SKM-1 (cell line): ENCODE measurements around the gene DNAJB1.

ENCODE experiments used
- DNase-seq: peaks from one replicate; lab custom pipeline; 2025; ENCODE audit not compliant: unreplicated experiment; lab: John Stamatoyannopoulos, UW

The DNAJB1 gene

GRCh38 chr19:14496029-14496833 lies 22.0 kb downstream of the DNAJB1 start, which contains the start of gene GIPC1:
Gene GIPC1 (minus strand): TSS chr19:14496127. CDS start chr19:14482976, 13,151 bp downstream.
- DNase-seq: peak; percentile 93

- no peak for DNase-seq
These were observed 22.5 kb downstream of the DNAJB1 start for GRCh38 chr19:14495672-14496028.

- DNase-seq: no peak
These were observed 23.1 kb downstream of the DNAJB1 start for GRCh38 chr19:14494910-14495671.

DNA sequence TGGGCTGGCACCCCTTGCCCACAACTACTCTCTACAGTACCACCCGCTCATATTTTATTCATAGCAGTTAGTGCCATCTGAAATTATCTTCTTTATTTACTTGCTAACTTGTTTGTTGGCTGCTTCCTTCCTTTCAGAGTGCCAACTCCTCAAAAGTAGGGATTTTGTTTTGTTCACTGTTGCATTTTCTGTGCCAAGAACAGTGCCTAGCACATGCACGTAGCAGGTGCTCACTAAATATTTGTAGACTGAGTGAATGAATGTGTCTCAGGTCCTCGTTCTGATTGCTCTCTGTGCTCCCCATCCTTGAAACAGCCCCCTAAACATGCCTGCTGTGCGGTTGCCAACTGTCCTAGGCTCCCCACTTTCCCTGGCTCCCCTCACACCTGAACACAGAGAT lies 23.8 kb downstream of the DNAJB1 start:
- DNase-seq: no peak

DNA sequence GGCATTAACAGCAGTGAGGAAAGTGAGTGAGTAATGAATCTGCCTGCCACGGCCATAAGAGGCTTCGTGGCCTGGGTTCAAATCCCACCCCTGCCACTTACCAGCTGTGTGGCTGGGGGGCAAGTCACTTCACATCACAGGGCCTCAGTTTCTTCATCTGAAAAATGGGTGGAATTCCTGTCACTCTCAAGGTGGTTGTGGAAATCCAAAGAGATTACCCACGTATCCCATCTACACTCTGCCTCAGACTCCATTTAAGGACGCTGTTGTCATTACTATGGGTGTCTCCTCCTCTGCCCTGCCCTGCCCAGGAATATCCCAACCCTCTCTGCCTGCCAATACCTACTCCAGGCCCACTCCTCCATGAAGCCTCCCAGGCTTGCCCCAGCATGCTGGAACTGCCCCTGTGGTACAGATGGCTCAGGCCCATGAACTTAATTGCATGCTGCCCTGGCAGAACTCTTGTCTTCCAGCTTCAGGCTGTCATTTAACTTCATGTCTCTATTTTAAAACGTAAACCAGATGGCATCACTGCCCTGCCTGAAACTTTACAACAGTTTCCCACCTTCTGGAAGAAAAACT lies 25.4 kb downstream of the DNAJB1 start:
- no peak for DNase-seq

DNA sequence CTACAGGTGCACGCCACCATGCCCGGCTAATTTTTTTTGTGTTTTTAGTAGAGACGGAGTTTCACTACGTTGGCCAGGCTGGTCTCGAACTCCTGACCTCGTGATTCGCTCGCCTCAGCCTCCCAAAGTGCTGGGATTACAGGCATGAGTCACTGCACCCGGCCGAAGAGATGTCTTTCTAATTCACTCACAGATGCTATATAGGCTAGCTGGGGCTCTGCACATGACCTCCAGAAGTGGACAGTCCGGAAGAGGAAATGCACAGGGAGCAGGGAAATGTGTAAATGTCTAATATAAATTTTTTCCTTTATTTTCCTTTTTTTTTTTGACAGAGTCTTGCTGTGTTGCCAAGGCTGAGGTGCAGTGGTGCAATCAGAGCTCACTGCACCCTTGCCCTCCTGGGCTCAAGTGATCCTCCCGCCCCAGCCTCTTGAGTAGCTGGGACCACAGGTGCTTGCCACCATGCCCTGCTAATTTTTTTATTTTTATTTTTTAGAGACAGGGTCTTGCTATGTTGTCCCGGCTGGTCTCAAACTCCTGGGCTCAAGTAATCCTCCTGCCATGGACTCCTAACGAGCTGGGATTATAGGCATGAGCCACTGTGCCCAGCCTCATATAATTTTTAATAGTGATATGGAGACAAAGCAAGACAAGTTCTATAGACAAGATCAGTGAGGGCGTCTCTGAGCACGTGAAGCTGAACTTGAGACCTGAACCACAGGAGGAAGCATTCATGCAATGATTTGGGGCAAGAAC lies 30.6 kb downstream of the DNAJB1 start:
- no peak for DNase-seq

GRCh38 chr19:14482172-14482941 lies 35.8 kb downstream of the DNAJB1 start:
- DNase-seq: no peak

DNA sequence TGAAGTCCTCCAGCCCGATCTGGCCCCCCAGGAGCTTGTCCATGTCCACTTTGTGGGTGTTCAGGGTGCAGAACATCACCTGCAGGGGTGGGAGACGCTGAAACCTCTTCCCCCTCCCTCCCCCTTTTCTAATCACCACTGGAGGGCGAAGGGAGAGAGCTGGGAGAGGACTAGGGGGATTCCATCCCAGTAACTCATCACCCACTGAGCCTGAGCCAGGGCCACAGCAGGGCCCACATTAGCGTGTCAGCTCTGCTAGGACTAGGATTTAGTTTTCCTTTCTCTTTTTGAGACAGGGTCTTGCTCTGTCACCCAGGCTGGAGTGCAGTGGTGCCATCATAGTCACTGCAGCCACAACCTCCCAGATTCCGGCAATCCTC lies 37.5 kb downstream of the DNAJB1 start:
- DNase-seq: no peak

DNA sequence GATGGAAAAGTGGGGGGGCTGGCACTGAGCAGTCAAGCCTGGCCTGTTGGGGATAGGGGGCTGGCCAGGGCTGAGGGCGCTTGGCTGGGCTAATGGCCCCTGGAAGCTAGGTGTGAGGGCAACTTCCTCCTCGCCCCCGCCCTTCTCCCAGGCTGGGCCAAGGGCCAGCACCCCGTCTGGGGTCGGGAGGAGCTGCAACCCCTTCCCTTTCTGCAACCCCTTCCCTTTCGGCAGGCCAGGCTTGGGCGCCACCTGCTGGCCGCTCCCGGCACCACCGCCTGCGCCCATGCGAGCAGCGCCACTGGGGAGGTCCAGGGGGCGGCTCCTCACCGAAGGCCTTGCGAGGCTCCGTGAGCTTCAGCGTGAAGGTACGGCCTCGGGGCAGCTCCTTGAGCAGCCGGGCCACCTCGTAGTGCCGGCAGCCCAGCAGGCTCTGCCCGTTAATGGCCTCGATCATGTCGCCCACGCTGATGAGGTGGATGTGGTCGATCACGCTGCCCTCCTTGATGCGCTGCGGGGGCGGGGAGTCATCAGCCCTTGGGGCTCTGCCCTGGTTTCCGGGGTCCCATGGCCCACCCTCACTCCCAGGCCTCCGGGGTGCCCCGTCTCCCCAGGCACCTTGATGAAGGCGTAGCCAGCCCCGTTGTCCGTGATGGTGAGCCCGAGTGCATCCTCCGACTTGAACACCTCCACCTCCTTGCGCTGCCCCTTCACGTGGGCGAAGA lies 38.1 kb downstream of the DNAJB1 start:
- peak; percentile 39 for DNase-seq

- no peak for DNase-seq
These were observed 38.8 kb downstream of the DNAJB1 start for GRCh38 chr19:14479309-14479974.

- DNase-seq: no peak
These were observed 40.1 kb downstream of the DNAJB1 start for GRCh38 chr19:14478113-14478545.

DNA sequence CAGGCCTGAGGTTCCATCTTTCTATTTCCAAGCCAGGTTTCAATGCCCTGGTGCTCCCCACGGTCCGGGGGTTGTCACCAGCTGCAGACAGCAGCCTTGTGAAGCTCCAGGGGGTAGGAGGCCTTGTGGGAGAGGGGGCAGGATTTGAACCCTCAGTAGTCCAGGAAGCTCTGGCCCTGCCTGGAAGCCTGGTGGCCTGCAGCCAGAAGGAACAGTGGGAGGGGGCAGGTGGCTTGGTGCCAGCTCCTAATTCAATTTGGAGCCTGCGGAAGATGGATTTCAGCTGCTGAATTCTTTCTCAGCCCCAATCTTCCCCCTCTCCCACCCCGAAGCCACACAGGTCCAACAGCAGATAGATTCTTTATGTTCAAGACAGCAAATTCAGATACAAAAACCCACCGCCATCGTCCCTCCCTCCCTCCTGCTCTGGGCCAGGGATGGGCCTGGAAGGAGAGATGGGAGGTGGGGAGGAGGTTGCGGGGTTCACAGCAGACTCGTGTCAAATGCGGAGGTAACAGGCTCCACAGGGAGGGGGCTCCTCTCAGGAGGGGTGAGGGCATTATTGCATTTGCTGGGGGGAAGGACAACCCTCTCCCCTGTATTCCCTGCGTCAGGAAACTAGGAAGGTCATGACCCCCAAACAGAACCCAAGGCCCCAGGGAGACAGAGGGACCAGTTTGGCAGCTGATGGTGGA lies 40.6 kb downstream of the DNAJB1 start:
- no peak for DNase-seq

- no peak for DNase-seq
These were observed 41.4 kb downstream of the DNAJB1 start for GRCh38 chr19:14476673-14477401.

DNA sequence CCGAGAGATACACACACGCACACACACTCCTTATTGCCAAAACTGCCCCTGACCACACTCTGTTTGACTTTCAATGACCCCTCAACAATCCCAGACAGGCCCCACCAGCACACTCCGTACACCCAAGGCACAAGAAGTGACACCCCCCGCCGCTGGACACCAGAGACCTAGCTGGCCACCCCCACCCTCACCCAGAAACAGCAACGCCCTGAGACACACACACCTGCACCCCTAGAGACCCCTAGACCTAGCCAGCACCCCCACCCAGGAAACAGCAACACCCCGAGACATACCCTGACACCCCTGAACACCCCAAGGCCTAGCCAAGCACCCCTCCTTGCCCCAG lies 41.9 kb downstream of the DNAJB1 start:
- DNase-seq: no peak

DNA sequence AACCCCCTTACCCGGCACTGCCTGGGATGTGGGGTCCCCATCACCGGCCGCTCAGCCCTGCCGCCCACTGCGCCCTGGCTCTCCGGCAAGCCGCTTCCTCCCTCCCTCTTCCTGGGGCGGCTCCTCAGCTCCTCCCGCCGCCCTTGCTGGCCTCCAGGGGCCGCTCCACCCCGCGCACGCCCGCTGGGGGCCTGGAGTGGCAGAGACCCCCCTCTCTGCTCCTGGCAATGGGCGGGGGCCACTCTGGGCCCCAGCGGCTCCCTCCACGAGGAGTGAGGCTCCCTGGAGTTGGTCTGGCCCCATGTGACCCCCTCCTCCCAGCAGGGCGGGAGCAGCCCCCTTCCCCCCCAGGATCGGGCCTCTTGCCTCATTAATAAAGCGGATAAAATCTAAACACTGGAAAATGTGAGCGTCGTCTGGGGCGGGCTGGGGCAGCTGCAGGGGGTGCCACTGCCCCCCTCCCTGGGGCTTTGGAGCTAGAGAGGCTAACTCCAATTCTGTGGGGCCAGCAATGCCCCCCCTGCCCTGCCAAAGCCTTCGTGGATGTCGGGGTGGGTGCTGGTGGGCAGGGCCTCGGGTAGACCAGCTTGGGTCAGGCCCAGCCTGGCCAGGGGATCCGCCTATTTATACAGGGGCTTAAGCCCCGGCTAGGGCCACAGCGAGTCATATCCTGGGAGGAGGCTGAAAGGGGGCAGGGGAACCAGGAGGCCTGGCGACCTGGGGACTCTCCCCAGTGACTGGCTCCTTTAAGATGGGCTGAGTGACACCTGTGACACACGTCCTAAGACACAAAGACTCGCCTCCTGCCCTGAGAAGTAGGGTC lies 42.7 kb downstream of the DNAJB1 start, which contains the start of gene PTGER1:
Gene PTGER1, minus strand, starts transcription at position 104 of the 823 bp plus-strand sequence. CDS start 1,034 bp downstream, outside the sequence.
- DNase-seq: no peak

DNA sequence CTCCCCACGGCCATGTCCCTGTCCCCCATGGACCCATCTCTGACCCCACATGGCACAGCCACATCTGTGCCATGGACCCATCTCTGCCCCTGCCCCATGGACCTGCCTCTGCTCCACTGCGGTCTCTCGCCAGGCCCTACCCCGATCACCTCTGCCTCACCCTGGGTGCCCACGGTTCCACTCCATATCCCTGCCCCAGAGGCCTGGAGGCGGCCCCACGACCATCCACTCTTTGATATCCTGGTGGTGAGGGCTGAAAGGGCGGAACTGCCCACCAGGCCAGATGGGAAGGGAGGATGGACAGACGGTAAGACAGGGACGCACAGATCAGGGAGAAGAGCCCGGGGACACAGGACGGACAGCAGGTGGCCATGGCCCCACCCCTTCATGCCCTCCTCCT lies 43.4 kb downstream of the DNAJB1 start:
- DNase-seq: no peak

DNA sequence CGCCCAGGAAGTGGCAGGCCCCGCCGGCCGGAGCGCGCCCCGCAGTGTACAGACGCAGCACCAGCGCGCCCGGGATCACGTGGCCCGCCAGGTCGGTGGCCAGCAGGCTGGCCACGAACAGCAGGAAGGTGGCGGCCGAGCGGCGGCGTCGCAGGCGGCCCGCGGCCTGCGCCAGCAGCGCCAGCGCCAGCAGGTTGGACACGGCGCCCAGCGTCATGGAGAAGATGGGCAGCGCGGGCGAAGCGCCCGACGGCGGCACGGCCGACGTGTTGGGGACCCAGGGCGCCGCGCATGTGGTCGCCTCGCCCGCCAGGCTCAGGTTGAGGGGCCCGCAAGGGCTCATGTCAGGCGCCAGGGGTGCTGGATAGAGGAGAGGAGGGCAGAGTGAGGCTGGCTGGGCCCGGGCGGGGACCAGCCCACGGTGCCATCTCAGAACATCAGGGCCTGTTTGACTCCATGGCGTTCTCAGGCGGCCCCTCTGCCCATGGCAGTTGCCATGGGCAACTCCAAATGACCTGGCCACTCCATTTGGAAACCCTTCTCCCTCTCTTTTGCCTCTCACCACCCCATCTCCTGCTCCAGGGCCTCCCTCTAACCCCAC lies 44.1 kb downstream of the DNAJB1 start:
- DNase-seq: no peak
